HEK293T (cell line): Measurements from ENCODE around the gene CEBPE.

Experiments used
- BHLHE40 ChIP-seq: fragments of 450-650 bp; IDR thresholded peaks from 2 replicates; pipeline ENCODE4 v1.6.1; 2016; ENCODE audit warnings: mild to moderate bottlenecking, moderate library complexity, borderline replicate concordance
- ELF4 ChIP-seq: fragments of 450-650 bp; IDR thresholded peaks from 2 replicates; pipeline ENCODE4 v1.6.1; 2017; ENCODE audit warnings: antibody characterized with exemption
- FOXK2 ChIP-seq: fragments of 450-650 bp; IDR thresholded peaks from 2 replicates; pipeline ENCODE4 v1.6.1; 2016; ENCODE audit warnings: mild to moderate bottlenecking
- FOXM1 ChIP-seq: fragments of 450-650 bp; IDR thresholded peaks from 2 replicates; pipeline ENCODE4 v1.6.1; 2017; ENCODE audit warnings: mild to moderate bottlenecking, borderline replicate concordance
- L3MBTL2 ChIP-seq: fragments of 450-650 bp; conservative IDR thresholded peaks from 2 replicates; pipeline ENCODE4 v1.6.1; 2016; ENCODE audit warnings: mild to moderate bottlenecking
- SP1 ChIP-seq: fragments of 450-650 bp; IDR thresholded peaks from 2 replicates; pipeline ENCODE4 v1.6.1; 2017
- SUZ12 ChIP-seq: fragments of 450-650 bp; IDR thresholded peaks from 2 replicates; pipeline ENCODE4 v1.6.1; 2016; ENCODE audit warnings: mild to moderate bottlenecking
- TARDBP ChIP-seq: fragments of 450-650 bp; IDR thresholded peaks from 2 replicates; pipeline ENCODE4 v1.6.1; 2016
- ZNF384 ChIP-seq: fragments of 450-650 bp; IDR thresholded peaks from 2 replicates; pipeline ENCODE4 v1.6.1; 2016
- TF ChIP-seq, protein P1 (sequence below): fragments of 450-650 bp; IDR thresholded peaks from 2 replicates; pipeline ENCODE4 v1.6.1; 2016

- no peak for TF ChIP-seq BHLHE40
- no peak for TF ChIP-seq ZNF384
- no peak for TF ChIP-seq SP1
- no peak for TF ChIP-seq L3MBTL2
- TF ChIP-seq FOXK2, result no peak
- TF ChIP-seq SUZ12, result no peak
- TF ChIP-seq ELF4, result no peak
- no peak for TF ChIP-seq TARDBP
- TF ChIP-seq, protein P1, sequence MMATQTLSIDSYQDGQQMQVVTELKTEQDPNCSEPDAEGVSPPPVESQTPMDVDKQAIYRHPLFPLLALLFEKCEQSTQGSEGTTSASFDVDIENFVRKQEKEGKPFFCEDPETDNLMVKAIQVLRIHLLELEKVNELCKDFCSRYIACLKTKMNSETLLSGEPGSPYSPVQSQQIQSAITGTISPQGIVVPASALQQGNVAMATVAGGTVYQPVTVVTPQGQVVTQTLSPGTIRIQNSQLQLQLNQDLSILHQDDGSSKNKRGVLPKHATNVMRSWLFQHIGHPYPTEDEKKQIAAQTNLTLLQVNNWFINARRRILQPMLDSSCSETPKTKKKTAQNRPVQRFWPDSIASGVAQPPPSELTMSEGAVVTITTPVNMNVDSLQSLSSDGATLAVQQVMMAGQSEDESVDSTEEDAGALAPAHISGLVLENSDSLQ, result no peak
- no peak for TF ChIP-seq FOXM1
These were observed 49.6 kb downstream of the CEBPE start for GRCh38 chr14:23069413-23069806.
